Measurements from ENCODE around the gene DNAH8. TPM values are rescaled to one million over a fixed set of nuclear protein-coding genes. Genes with fewer than 3 reads are reported as not detected.

DNAH8 gene
- total and polyA plus RNA-seq, 4 donors = 0.01 to 0.37 (median 0.11) TPM

DNA sequence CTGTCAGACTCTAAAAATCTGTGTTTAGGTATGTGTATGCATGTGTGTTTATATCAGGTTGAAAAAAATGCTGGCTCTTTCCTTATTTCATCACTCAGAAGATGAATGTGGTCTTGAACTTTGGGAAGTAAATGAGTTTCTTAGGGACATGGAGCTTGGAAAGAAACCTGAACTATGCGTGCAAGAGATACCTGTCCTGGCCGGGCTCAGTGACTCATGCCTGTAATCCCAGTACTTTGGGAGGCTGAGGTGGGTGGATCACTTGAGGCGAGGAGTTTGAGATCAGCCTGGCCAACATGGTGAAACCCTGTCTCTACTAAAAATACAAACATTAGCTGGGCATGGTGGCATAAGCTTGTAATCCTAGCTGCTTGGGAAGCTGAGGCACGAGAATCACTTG is 329.1 kb downstream of the DNAH8 start:
- H3K36me3 ChIP-seq (ENCODE audit: control insufficient read depth in 4 of 4, insufficient read depth in 4 of 4, low read length in 4 of 4) = no peaks in the 10 kb centered on the region
- ATAC-seq (ENCODE audit: insufficient read depth, low FRiP score) = no peak
- no peak for DNase-seq
- peaks cover 0 to 4% (median 0%) of the 10 kb centered on the region in 4 donors for H3K9me3 ChIP-seq (ENCODE audit: control insufficient read depth in 4 of 4, insufficient read depth in 3 of 4, low read length in 3 of 4)
- 89 to 90% methylated on average over 4 of the region's 4 CpGs for WGBS, 2 donors
- H3K4me1 ChIP-seq (ENCODE audit: control insufficient read depth in 5 of 5, insufficient read depth in 5 of 5, low read length in 5 of 5) = peaks cover 0 to 2% (median 0%) of the 10 kb centered on the region in 5 donors
- peaks cover 0 to 25% (median 15%) of the 10 kb centered on the region in 3 donors for H3K27me3 ChIP-seq (ENCODE audit: control insufficient read depth in 3 of 3, insufficient read depth in 3 of 3, low read length in 2 of 3)
- H3K4me3 ChIP-seq = no peak overlapping the region
- TF ChIP-seq, protein P1, sequence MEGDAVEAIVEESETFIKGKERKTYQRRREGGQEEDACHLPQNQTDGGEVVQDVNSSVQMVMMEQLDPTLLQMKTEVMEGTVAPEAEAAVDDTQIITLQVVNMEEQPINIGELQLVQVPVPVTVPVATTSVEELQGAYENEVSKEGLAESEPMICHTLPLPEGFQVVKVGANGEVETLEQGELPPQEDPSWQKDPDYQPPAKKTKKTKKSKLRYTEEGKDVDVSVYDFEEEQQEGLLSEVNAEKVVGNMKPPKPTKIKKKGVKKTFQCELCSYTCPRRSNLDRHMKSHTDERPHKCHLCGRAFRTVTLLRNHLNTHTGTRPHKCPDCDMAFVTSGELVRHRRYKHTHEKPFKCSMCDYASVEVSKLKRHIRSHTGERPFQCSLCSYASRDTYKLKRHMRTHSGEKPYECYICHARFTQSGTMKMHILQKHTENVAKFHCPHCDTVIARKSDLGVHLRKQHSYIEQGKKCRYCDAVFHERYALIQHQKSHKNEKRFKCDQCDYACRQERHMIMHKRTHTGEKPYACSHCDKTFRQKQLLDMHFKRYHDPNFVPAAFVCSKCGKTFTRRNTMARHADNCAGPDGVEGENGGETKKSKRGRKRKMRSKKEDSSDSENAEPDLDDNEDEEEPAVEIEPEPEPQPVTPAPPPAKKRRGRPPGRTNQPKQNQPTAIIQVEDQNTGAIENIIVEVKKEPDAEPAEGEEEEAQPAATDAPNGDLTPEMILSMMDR (IDR thresholded peaks at IDR 0.05; ENCODE audit: control extremely low read depth, extremely low read depth) = no peak
- no peak overlapping the region for H3K27ac ChIP-seq (ENCODE audit: low read depth in 1 of 2, low read length in 1 of 2)
- H3K9ac ChIP-seq (ENCODE audit: insufficient read depth in 1 of 2, low read length in 2 of 2) = no peak overlapping the region

DNA sequence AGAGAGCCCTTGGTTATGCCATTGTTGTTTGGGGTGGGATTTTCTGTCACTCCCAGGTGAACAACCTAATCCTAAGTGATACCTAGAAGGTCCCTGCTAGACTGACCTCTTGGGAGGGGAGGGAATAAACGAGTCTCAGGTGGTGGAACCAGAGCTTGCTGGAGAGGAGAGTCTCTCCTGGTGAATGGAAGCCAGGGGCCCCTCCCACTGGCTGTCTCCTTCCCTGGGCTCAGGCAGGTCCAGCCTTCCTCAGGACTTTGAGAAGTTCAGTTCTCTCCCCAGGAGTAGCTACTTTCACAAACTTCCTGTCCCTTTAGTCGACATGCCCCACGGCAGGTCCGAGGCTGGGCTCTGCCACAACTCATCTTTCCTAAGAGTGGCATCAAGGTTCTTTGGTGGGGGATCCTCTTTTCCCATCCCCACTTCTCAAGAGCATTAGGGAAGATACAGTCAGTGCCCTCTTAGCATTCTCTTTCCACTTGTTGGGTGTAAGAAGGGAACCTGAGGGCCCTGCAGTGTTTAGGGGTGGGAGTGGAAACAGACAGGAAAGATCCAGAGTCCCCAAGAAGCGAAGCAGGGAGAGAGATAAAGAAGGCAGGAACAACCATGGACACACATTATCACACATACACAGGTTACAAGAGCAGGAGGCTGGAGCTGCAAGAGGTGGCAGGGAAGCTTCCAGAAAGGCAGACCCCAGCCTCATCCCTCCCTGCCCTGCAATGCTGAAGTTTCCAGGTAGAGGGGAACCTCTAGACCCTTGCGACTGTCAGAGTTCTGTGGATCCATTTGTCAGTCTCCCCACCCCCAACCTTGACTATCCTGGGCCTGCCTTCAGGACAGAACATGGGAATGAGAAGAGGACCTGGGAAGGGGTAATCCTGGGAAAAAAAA is 332.6 kb downstream of the DNAH8 start:
- DNase-seq = no peak
- Histone ChIP-seq H3K36me3 (ENCODE audit: control insufficient read depth in 4 of 4, insufficient read depth in 4 of 4, low read length in 4 of 4) (no peaks in the 10 kb centered on the region), H3K4me1 (ENCODE audit: control insufficient read depth in 5 of 5, insufficient read depth in 5 of 5, low read length in 5 of 5) (peaks cover 0 to 6% (median 0%) of the 10 kb centered on the region in 5 donors), H3K27ac (ENCODE audit: low read depth in 1 of 2, low read length in 1 of 2) (no peak overlapping the region), H3K9me3 (ENCODE audit: control insufficient read depth in 4 of 4, insufficient read depth in 3 of 4, low read length in 3 of 4) (no peaks in the 10 kb centered on the region), H3K27me3 (ENCODE audit: control insufficient read depth in 3 of 3, insufficient read depth in 3 of 3, low read length in 2 of 3) (peaks cover 0 to 50% (median 20%) of the 10 kb centered on the region in 3 donors), H3K9ac (ENCODE audit: insufficient read depth in 1 of 2, low read length in 2 of 2) (no peak overlapping the region), H3K4me3 (no peak overlapping the region)
- 44 to 66% methylated on average over 6 of the region's 6 CpGs for WGBS, 2 donors
- no peak for ATAC-seq (ENCODE audit: insufficient read depth, low FRiP score)
- TF ChIP-seq, protein P1 (IDR thresholded peaks at IDR 0.05; ENCODE audit: control extremely low read depth, extremely low read depth) = no peak

DNA sequence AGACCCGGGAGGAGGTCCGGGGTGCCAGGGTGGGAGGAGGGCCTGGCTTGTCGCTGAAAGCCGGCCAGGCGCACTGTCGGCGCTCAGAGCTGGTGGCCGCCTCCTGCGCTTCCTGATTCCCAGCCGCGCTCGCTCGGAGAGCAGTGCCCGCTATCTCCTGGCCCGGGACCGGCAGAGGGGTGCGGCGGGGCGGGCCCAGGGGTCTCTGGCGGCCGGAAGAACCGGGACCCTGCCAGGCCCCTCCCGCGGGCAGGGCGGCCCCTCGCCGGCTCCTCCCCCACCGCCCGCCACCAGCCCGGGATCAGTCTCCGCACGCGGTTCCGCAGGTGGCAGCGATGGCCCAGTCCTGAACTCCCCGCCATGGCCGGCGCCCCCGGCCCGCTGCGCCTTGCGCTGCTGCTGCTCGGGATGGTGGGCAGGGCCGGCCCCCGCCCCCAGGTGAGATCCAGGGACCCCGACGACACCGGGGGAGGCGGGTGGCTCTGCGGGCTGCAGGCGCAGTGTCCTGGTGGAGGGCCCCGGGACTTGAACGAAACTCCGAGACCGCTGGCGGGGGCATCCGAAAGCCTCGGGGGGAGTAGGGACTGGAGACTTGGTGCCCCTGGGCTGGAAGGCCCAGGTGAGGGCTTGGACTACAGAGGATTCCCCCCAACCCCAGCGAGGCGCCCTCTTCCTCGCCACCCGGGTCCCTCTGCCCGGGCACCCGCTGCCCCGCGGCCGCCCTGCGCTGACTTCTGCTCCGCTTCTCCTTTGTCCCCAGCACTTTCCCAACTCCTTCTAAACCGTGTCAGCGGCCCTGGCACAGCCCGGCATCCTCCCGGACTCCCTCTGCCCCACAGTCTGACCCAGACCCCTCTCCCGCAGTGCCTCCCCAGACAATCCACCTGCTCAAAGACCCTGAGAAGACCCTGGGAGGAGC is 333.6 kb downstream of the DNAH8 start, which contains the start of gene GLP1R:
TSS of gene GLP1R (plus strand) at position 301 of the 919 bp plus-strand sequence. CDS start at position 361, 60 bp downstream.
- TF ChIP-seq, protein P1 (IDR thresholded peaks at IDR 0.05; ENCODE audit: control extremely low read depth, extremely low read depth) = no peak
- H3K27ac ChIP-seq (ENCODE audit: low read depth in 1 of 2, low read length in 1 of 2) = no peak within 1 kb of the TSS
- no peaks in the 10 kb centered on the region for H3K36me3 ChIP-seq (ENCODE audit: control insufficient read depth in 4 of 4, insufficient read depth in 4 of 4, low read length in 4 of 4)
- H3K9me3 ChIP-seq (ENCODE audit: control insufficient read depth in 4 of 4, insufficient read depth in 3 of 4, low read length in 3 of 4) = no peaks in the 10 kb centered on the region
- DNase-seq (peak in 1 of 3 donors; percentile 18), ATAC-seq (ENCODE audit: insufficient read depth, low FRiP score) (no peak)
- 2 to 8% methylated on average over 62 to 74 of the region's 74 CpGs for WGBS, 2 donors
- H3K27me3 ChIP-seq (ENCODE audit: control insufficient read depth in 3 of 3, insufficient read depth in 3 of 3, low read length in 2 of 3) = peaks cover 0 to 50% (median 20%) of the 10 kb centered on the region in 3 donors
- no peak within 1 kb of the TSS for H3K4me3 ChIP-seq
- peaks cover 0 to 8% (median 0%) of the 10 kb centered on the region in 5 donors for H3K4me1 ChIP-seq (ENCODE audit: control insufficient read depth in 5 of 5, insufficient read depth in 5 of 5, low read length in 5 of 5)
- H3K9ac ChIP-seq (ENCODE audit: insufficient read depth in 1 of 2, low read length in 2 of 2) = no peak within 1 kb of the TSS
